Fibroblast of skin of right quadriceps (primary cell): ENCODE data around the gene CELF5.
"Not testable (repeated sequence)": the region's sequence is repeated elsewhere in the genome, so short reads cannot be mapped to it uniquely, and the experiment has no call there.

Source experiments
- DNase-seq: peaks from one replicate; pipeline ENCODE4 v3.0.0-alpha.2; 2013

Gene CELF5

GRCh38 chr19:3190921-3191805, 33.3 kb upstream of the CELF5 start:
- no peak for DNase-seq

GRCh38 chr19:3191806-3192104, 32.7 kb upstream of the CELF5 start:
- not testable (repeated sequence) for DNase-seq

- DNase-seq, result no peak
These were observed 32.2 kb upstream of the CELF5 start for GRCh38 chr19:3192228-3192635.

- DNase-seq, result no peak
These were observed 31.8 kb upstream of the CELF5 start for GRCh38 chr19:3192684-3193083.

- no peak for DNase-seq
These were observed 31.0 kb upstream of the CELF5 start for GRCh38 chr19:3193256-3194105.

- no peak for DNase-seq
These were observed 30.1 kb upstream of the CELF5 start for GRCh38 chr19:3194106-3195087.

GRCh38 chr19:3196064-3196932, 28.2 kb upstream of the CELF5 start:
- no peak for DNase-seq

GRCh38 chr19:3196933-3197205, 27.6 kb upstream of the CELF5 start:
- no peak for DNase-seq

- DNase-seq, result no peak
These were observed 25.4 kb upstream of the CELF5 start for GRCh38 chr19:3198901-3199700.

GRCh38 chr19:3201072-3201700, 23.3 kb upstream of the CELF5 start:
- no peak for DNase-seq

GRCh38 chr19:3201911-3202310, 22.6 kb upstream of the CELF5 start:
- no peak for DNase-seq

- no peak for DNase-seq
These were observed 22.1 kb upstream of the CELF5 start for GRCh38 chr19:3202346-3202745.

GRCh38 chr19:3202895-3203294, 21.6 kb upstream of the CELF5 start:
- not testable (repeated sequence) for DNase-seq

- DNase-seq, result no peak
These were observed 20.4 kb upstream of the CELF5 start for GRCh38 chr19:3203805-3204645.

- no peak for DNase-seq
These were observed 19.7 kb upstream of the CELF5 start for GRCh38 chr19:3204646-3205275.

GRCh38 chr19:3206216-3206953, 18.1 kb upstream of the CELF5 start:
- DNase-seq, result no peak

- no peak for DNase-seq
These were observed 16.8 kb upstream of the CELF5 start for GRCh38 chr19:3207461-3208242.
